Adrenal gland (tissue), 12 donors: ENCODE measurements around the gene ZFR. TPM values are rescaled to one million over a fixed set of nuclear protein-coding genes. Genes with fewer than 3 reads are reported as not detected.

ENCODE experiments used
- DNase-seq, 7 donors: peaks; one replicate each; pipeline ENCODE4 v3.0.0-alpha.2; 2019 to 2020
- H3K27ac ChIP-seq, 5 donors: fragments of 200-600 bp; sonication (generic) in 4 of 5; 1 replicate in 3 of 5; 2 replicates in 2 of 5; pipeline versions ENCODE4 v1.5.1 to v1.8.0; 2016 to 2020; ENCODE audit warnings: mild to moderate bottlenecking in 1 of 5
- H3K27me3 ChIP-seq: fragments of 200-600 bp; 2 replicates; pipeline ENCODE4 v1.8.0; 2021
- H3K36me3 ChIP-seq, 2 donors: fragments of 200-600 bp; replicated peaks in 1 of 2; 1 replicate in 1 of 2; 2 replicates in 1 of 2; pipeline versions ENCODE4 v1.5.1 to v1.8.0; 2018 to 2022
- H3K4me1 ChIP-seq, 2 donors: fragments of 200-600 bp; replicated peaks in 1 of 2; 1 replicate in 1 of 2; 2 replicates in 1 of 2; pipeline versions ENCODE4 v1.5.1 to v1.8.0; 2018 to 2021
- H3K4me3 ChIP-seq, 4 donors: fragments of 200-600 bp; sonication (generic) in 3 of 4; one replicate each; pipeline ENCODE4 v1.5.1; 2016 to 2018
- H3K9me3 ChIP-seq, 3 donors: fragments of 200-600 bp; sonication (generic) in 1 of 3; replicated peaks in 1 of 3; 1 replicate in 2 of 3; 2 replicates in 1 of 3; pipeline versions ENCODE4 v1.5.1 to v1.8.0; 2016 to 2021
- CTCF ChIP-seq, 6 experiments: fragments of 450-650 bp in 4 of 6; fragments of 200-600 bp in 2 of 6; sonication (generic) in 1 of 6; IDR thresholded peaks; 1 replicate in 5 of 6; 2 replicates in 1 of 6; pipeline versions ENCODE4 v1.5.1 to v1.8.0; 2016 to 2021; ENCODE audit warnings: antibody characterized with exemption in 6 of 6, mild to moderate bottlenecking in 2 of 6, moderate library complexity in 1 of 6
- POLR2A ChIP-seq, 2 donors: fragments of 450-650 bp; IDR thresholded peaks; one replicate each; pipeline ENCODE4 v1.6.1; 2017; ENCODE audit warnings: antibody characterized with exemption in 2 of 2, mild to moderate bottlenecking in 2 of 2, moderate library complexity in 1 of 2
- WGBS, 4 donors: extraction: QIAGEN DNeasy Blood & Tissue Kit in 2 of 4; methylation state at CpG; one replicate each; pipeline versions ENCODE4 v1.1.5 to v1.1.7; 2013 to 2017; 5-methylcytosine and 5-hydroxymethylcytosine counted together
- intact Hi-C, 2 donors: fragments of 100-400 bp; cut with DNase I; formaldehyde crosslinking; loops; one replicate each; pipeline versions ENCODE4 v1.14.1 to v1.15.0; 2022 to 2023
- polyA plus RNA-seq, 3 donors: library from polyadenylated mRNA; stranded (reverse); fragments of 200-250 nt in 2 of 3; fragments of 350-450 nt in 1 of 3; fragmentation: Illumina TruSeq in 1 of 3; extraction: RNeasy Lipid Tissue Mini Kit (QIAGEN cat#74804) in 1 of 3; gene quantifications; one replicate each; pipeline ENCODE4 v1.2.3, GENCODE V29; 2013 to 2014
- total RNA-seq, 9 donors: library from RNA; depleted of rRNA in 4 of 9; stranded (reverse); fragments of >200 nt in 4 of 9; fragments of 120-200 nt in 1 of 9; fragmentation: NEBNext Ultra II Directional in 1 of 9; extraction: Animal tissue kit (Norgen Biotek cat#: 25700) in 1 of 9; gene quantifications; one replicate each; pipeline versions ENCODE4 v1.1.0 to v1.2.4, GENCODE V29; 2013 to 2023
- donor health status: healthy with polysubstance abuse.
- donor health status: Bipolar disorder and iron deficiency.
- donor health status: DM: yes; HTN: yes; CAD: no.
- donor health status: DM: no; HTN: no; CAD: no.
- donor health status: DM: no; HTN: no; CAD: no.
- donor health status: DM: yes; HTN: yes; CAD: no.

The ZFR gene
- total and polyA plus RNA-seq, 12 donors = 29.4 to 154 (median 72.7) TPM

GRCh38 chr5:32428426-32428825 lies 16.1 kb downstream of the ZFR start:
- Histone ChIP-seq H3K4me3 (no peak overlapping the region), H3K9me3 (peaks cover 0 to 8% (median 3%) of the 10 kb centered on the region in 3 donors), H3K4me1 (peaks cover 0 to 21% of the 10 kb centered on the region in 2 donors), H3K27me3 (no peaks in the 10 kb centered on the region), H3K27ac (no peak overlapping the region), H3K36me3 (no peaks in the 10 kb centered on the region)
- no peak for TF ChIP-seq POLR2A (IDR thresholded peaks at IDR 0.05)
- no peak for TF ChIP-seq CTCF (IDR thresholded peaks at IDR 0.05)
- intact Hi-C loops = no loop called here
- WGBS, 4 donors = 88 to 96% (median 91%) methylated on average over 4 of the region's 4 CpGs
- no peak for DNase-seq

DNA sequence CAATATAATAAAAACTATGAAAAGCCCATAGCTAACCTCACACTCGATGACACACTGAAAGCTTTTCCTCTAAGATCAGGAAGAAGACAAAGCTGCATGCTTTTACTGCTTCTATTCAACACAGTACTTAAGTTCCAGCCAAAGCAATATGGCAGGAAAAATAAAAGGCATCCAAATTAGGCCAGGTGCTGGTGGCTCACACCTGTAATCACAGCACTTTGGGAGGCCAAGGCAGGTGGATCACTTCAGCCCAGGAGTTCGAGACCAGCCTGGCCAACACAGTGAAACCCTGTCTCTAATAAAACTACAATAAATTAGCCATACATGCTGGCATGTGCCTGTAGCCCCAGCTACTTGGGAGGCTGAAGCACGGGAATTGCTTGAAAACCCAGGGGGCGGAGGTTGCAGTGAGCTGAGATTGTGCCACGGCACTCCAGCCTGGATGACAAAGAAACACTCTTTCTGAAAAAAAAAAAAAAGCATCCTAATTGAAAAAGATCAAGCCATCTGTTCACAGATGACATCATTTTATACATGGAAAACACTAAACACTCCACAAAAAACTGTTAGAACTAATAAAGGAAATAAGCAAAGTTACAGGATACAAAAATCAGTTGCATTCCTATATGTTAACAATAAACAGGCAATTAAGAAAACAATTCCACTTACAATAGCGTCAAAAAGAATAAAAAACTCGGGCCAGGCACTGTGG lies 17.9 kb downstream of the ZFR start:
- no peak for TF ChIP-seq CTCF (IDR thresholded peaks at IDR 0.05)
- no peak for TF ChIP-seq POLR2A (IDR thresholded peaks at IDR 0.05)
- no peak overlapping the region for H3K27ac ChIP-seq
- no peak for DNase-seq
- no peak overlapping the region for H3K4me3 ChIP-seq
- H3K27me3 ChIP-seq = no peaks in the 10 kb centered on the region
- H3K4me1 ChIP-seq = peaks cover 8 to 30% of the 10 kb centered on the region in 2 donors
- WGBS, 4 donors = 96 to 98% (median 97%) methylated on average over 7 of the region's 7 CpGs
- intact Hi-C loops = no loop called here
- H3K36me3 ChIP-seq = no peaks in the 10 kb centered on the region
- peaks cover 0 to 8% (median 3%) of the 10 kb centered on the region in 3 donors for H3K9me3 ChIP-seq

GRCh38 chr5:32422697-32423096 lies 21.8 kb downstream of the ZFR start:
- Histone ChIP-seq H3K4me3 (no peak overlapping the region), H3K27me3 (no peaks in the 10 kb centered on the region), H3K36me3 (peaks cover 0 to under 1% of the 10 kb centered on the region in 2 donors), H3K27ac (no peak overlapping the region), H3K4me1 (peaks cover 10 to 25% of the 10 kb centered on the region in 2 donors), H3K9me3 (peaks cover 0 to 8% (median 3%) of the 10 kb centered on the region in 3 donors)
- 92 to 94% (median 93%) methylated on average over 4 of the region's 4 CpGs for WGBS, 4 donors
- intact Hi-C loops = no loop called here
- no peak for TF ChIP-seq POLR2A (IDR thresholded peaks at IDR 0.05)
- TF ChIP-seq CTCF (IDR thresholded peaks at IDR 0.05) = no peak
- no peak for DNase-seq

- intact Hi-C loops = no loop called here
- no peaks in the 10 kb centered on the region for H3K27me3 ChIP-seq
- H3K27ac ChIP-seq = no peak overlapping the region
Measured at GRCh38 chr5:32421075-32421474, 23.5 kb downstream of the ZFR start.

More at GRCh38 chr5:32421075-32421474, 23.5 kb downstream of the ZFR start:
- no peak for TF ChIP-seq CTCF (IDR thresholded peaks at IDR 0.05)
- TF ChIP-seq POLR2A (IDR thresholded peaks at IDR 0.05) = no peak
- H3K9me3 ChIP-seq = peaks cover 0 to under 1% (median 0%) of the 10 kb centered on the region in 3 donors
- DNase-seq = no peak
- peaks cover 10 to 25% of the 10 kb centered on the region in 2 donors for H3K4me1 ChIP-seq
- no peak overlapping the region for H3K4me3 ChIP-seq
- peaks cover 0 to 8% of the 10 kb centered on the region in 2 donors for H3K36me3 ChIP-seq
